ENCODE results near the gene SERTAD3. TPM values are rescaled to one million over a fixed set of nuclear protein-coding genes. Genes with fewer than 3 reads are reported as not detected.
"Not testable (repeated sequence)": the region's sequence is repeated elsewhere in the genome, so short reads cannot be mapped to it uniquely, and the experiment has no call there.

Gene SERTAD3
- total RNA-seq, 1 experiment from 2014 or later, result 14.9 TPM

GRCh38 chr19:40442328-40443130 is 1.6 kb downstream of the SERTAD3 start:
- Histone ChIP-seq H3K9me3 (ENCODE audit: low read length) (no peaks in the 10 kb centered on the region), H3K27ac (ENCODE audit: low read length) (peak overlapping the region; percentile 44; the same call in 1 of the 2 replicates), H3K9me2 (replicated peaks; ENCODE audit: insufficient read depth, low read length) (no peaks in the 10 kb centered on the region), H3K27me3 (ENCODE audit: low read length) (no peaks in the 10 kb centered on the region), H3K4me3 (ENCODE audit: low read length) (peak overlapping the region; percentile 74), H4K20me1 (ENCODE audit: insufficient read depth, low read depth, low read length) (peaks cover 10% of the 10 kb centered on the region; the same call in 1 of the 2 replicates), H3K9ac (ENCODE audit: low read length) (peak overlapping the region; percentile 74), H3K79me2 (ENCODE audit: low read length) (peaks cover 22% of the 10 kb centered on the region), H2AFZ (ENCODE audit: low read length) (no peak overlapping the region), H3K4me1 (ENCODE audit: low read length) (peaks cover 13% of the 10 kb centered on the region), H3K4me2 (ENCODE audit: low read depth, low read length, poor library complexity, severe bottlenecking) (peak overlapping the region; percentile 86), H3K36me3 (ENCODE audit: insufficient read depth, low read length) (peaks cover 11% of the 10 kb centered on the region)
- peak; percentile 71 for DNase-seq

DNA sequence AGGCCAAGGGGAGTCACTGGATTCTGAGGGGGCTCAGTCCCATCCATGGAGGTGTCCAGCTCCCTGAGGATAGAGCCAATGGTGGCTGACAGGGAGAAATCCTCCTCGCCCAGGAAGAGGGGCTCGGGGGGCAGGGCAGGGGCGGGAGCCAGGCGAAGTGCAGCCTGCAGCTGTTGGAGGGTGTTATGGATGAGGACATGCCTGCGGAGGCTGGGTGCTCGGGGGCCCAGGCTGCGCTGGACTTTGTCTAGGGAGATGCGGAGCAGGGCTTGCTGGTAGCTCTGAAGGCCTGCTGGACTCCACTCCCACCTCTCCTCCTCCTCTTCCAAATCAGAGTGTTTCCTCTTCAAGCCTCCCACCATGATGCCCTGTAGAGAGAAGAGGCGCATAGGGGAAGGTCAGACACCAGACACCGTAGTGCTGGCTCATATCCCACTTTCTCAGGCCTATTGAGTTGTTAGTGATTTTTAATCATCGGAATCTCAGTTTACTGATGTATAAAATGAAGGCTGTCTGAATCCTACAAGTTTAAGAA is 2.3 kb downstream of the SERTAD3 start:
- Histone ChIP-seq H4K20me1 (ENCODE audit: insufficient read depth, low read depth, low read length) (peaks cover 10% of the 10 kb centered on the region; the same call in 1 of the 2 replicates), H3K27me3 (ENCODE audit: low read length) (no peaks in the 10 kb centered on the region), H3K9me2 (replicated peaks; ENCODE audit: insufficient read depth, low read length) (no peaks in the 10 kb centered on the region), H3K9me3 (ENCODE audit: low read length) (no peaks in the 10 kb centered on the region), H3K79me2 (ENCODE audit: low read length) (peaks cover 22% of the 10 kb centered on the region), H3K27ac (ENCODE audit: low read length) (no peak overlapping the region), H3K9ac (ENCODE audit: low read length) (no peak overlapping the region), H3K4me2 (ENCODE audit: low read depth, low read length, poor library complexity, severe bottlenecking) (peak overlapping the region; percentile 86), H2AFZ (ENCODE audit: low read length) (no peak overlapping the region), H3K4me3 (ENCODE audit: low read length) (peak overlapping the region; percentile 74), H3K4me1 (ENCODE audit: low read length) (peaks cover 13% of the 10 kb centered on the region), H3K36me3 (ENCODE audit: insufficient read depth, low read length) (peaks cover 11% of the 10 kb centered on the region)
- DNase-seq, result no peak

- peaks cover 16% of the 10 kb centered on the region for H3K79me2 ChIP-seq (ENCODE audit: low read length)
- no peak overlapping the region for H2AFZ ChIP-seq (ENCODE audit: low read length)
- no peaks in the 10 kb centered on the region for H3K27me3 ChIP-seq (ENCODE audit: low read length)
- no peak for DNase-seq
- peaks cover 11% of the 10 kb centered on the region for H3K36me3 ChIP-seq (ENCODE audit: insufficient read depth, low read length)
- no peak overlapping the region for H3K4me2 ChIP-seq (ENCODE audit: low read depth, low read length, poor library complexity, severe bottlenecking)
- no peaks in the 10 kb centered on the region for H3K9me3 ChIP-seq (ENCODE audit: low read length)
- H3K4me3 ChIP-seq (ENCODE audit: low read length), result no peak overlapping the region
- peaks cover 10% of the 10 kb centered on the region; the same call in 1 of the 2 replicates for H4K20me1 ChIP-seq (ENCODE audit: insufficient read depth, low read depth, low read length)
- no peak overlapping the region for H3K27ac ChIP-seq (ENCODE audit: low read length)
- peaks cover 32% of the 10 kb centered on the region for H3K4me1 ChIP-seq (ENCODE audit: low read length)
- H3K9me2 ChIP-seq (replicated peaks; ENCODE audit: insufficient read depth, low read length), result no peaks in the 10 kb centered on the region
- H3K9ac ChIP-seq (ENCODE audit: low read length), result no peak overlapping the region
These were observed 5.9 kb downstream of the SERTAD3 start for GRCh38 chr19:40438284-40438683.

DNA sequence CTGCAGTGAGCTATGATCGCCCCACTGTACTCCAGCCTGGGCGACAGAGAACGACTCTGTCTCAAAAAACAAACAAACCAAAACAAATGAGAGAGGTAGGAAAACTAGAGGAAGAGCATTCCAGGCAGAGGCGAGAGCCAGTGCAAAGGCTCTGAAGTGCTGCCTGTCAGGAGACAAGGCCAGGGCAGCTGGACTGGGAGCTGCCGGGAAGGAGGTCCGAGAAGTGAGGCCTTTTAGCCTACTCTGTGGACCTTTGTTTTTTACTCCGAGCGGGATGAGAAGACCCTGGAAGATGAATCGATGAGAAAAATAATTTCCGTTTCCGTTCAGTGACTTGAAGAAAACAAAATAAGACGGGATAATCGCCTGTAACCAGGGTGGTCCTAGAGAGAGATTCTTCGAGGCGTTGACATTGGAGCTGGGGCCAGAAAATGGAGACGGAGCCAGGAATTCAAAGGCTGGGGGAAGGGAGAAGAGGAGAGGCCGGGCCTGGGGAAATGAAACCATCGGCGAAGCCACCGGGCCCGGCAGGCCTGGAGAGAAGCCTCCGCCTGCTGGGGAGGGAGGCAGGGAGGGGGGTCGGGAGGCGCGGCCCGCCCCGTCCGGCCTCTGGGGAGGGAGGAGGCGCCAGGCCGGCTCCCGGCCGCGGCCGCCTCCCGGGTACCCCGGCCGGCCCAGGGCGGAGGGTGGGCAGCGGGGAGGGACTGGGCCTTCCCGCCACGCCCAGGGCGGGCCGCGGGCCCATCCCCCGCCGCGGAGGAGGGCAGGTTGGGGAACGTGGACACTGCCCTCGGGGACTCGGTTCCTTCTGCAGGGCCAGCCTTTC is 10.5 kb downstream of the SERTAD3 start:
- no peaks in the 10 kb centered on the region for H3K9me2 ChIP-seq (replicated peaks; ENCODE audit: insufficient read depth, low read length)
- peak overlapping the region; percentile 90 for H2AFZ ChIP-seq (ENCODE audit: low read length)
- peak; percentile 82 for DNase-seq

DNA sequence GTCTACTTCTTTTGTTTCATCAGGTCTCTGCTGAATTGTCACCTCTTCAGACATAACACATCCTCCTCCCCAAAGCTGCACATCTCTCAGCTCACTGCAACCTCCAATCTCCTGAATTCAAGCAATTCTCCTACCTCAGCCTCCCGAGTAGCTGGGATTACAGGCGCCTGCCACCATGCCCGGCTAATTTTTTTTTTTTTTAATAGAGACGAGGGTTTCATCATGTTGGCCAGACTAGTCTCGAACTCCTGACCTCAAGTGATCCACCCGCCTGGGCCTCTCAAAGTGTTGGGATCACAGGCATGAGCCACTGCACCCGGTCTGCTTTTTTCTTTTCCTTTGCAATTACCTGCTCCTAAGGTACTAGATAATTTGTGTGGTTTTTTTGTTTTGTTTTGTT is 11.4 kb downstream of the SERTAD3 start:
- H2AFZ ChIP-seq (ENCODE audit: low read length); H3K9me3 ChIP-seq (ENCODE audit: low read length); H4K20me1 ChIP-seq (ENCODE audit: insufficient read depth, low read depth, low read length); H3K4me3 ChIP-seq (ENCODE audit: low read length); DNase-seq; H3K79me2 ChIP-seq (ENCODE audit: low read length); H3K27me3 ChIP-seq (ENCODE audit: low read length); H3K27ac ChIP-seq (ENCODE audit: low read length); H3K36me3 ChIP-seq (ENCODE audit: insufficient read depth, low read length); H3K9me2 ChIP-seq (replicated peaks; ENCODE audit: insufficient read depth, low read length); H3K9ac ChIP-seq (ENCODE audit: low read length): not testable (repeated sequence)
- Histone ChIP-seq H3K4me2 (ENCODE audit: low read depth, low read length, poor library complexity, severe bottlenecking) (peak overlapping the region; percentile 61), H3K4me1 (ENCODE audit: low read length) (peaks cover 25% of the 10 kb centered on the region)

More for the DNA sequence above, 10.5 kb downstream of the SERTAD3 start:
- H3K36me3 ChIP-seq (ENCODE audit: insufficient read depth, low read length), result no peaks in the 10 kb centered on the region
- H3K4me2 ChIP-seq (ENCODE audit: low read depth, low read length, poor library complexity, severe bottlenecking), result peak overlapping the region; percentile 61
- no peaks in the 10 kb centered on the region for H3K79me2 ChIP-seq (ENCODE audit: low read length)
- H3K9me3 ChIP-seq (ENCODE audit: low read length), result no peaks in the 10 kb centered on the region
- H3K9ac ChIP-seq (ENCODE audit: low read length), result peak overlapping the region; percentile 67
- H3K27me3 ChIP-seq (ENCODE audit: low read length), result no peaks in the 10 kb centered on the region
- H4K20me1 ChIP-seq (ENCODE audit: insufficient read depth, low read depth, low read length), result no peaks in the 10 kb centered on the region
- peak overlapping the region; percentile 65; the same call in 1 of the 2 replicates for H3K4me3 ChIP-seq (ENCODE audit: low read length)
- peaks cover 25% of the 10 kb centered on the region for H3K4me1 ChIP-seq (ENCODE audit: low read length)
- peak overlapping the region; percentile 52 for H3K27ac ChIP-seq (ENCODE audit: low read length)

GRCh38 chr19:40431698-40432097 is 12.4 kb downstream of the SERTAD3 start:
- H3K27me3 ChIP-seq (ENCODE audit: low read length), result no peaks in the 10 kb centered on the region
- H3K9me3 ChIP-seq (ENCODE audit: low read length), result no peaks in the 10 kb centered on the region
- no peak overlapping the region for H2AFZ ChIP-seq (ENCODE audit: low read length)
- DNase-seq, result no peak
- H3K9ac ChIP-seq (ENCODE audit: low read length), result no peak overlapping the region
- H4K20me1 ChIP-seq (ENCODE audit: insufficient read depth, low read depth, low read length), result no peaks in the 10 kb centered on the region
- H3K27ac ChIP-seq (ENCODE audit: low read length), result no peak overlapping the region
- H3K4me1 ChIP-seq (ENCODE audit: low read length), result peaks cover 25% of the 10 kb centered on the region
- H3K4me3 ChIP-seq (ENCODE audit: low read length), result no peak overlapping the region
- H3K4me2 ChIP-seq (ENCODE audit: low read depth, low read length, poor library complexity, severe bottlenecking), result no peak overlapping the region
- no peaks in the 10 kb centered on the region for H3K9me2 ChIP-seq (replicated peaks; ENCODE audit: insufficient read depth, low read length)
- H3K36me3 ChIP-seq (ENCODE audit: insufficient read depth, low read length), result no peaks in the 10 kb centered on the region
- no peaks in the 10 kb centered on the region for H3K79me2 ChIP-seq (ENCODE audit: low read length)

DNA sequence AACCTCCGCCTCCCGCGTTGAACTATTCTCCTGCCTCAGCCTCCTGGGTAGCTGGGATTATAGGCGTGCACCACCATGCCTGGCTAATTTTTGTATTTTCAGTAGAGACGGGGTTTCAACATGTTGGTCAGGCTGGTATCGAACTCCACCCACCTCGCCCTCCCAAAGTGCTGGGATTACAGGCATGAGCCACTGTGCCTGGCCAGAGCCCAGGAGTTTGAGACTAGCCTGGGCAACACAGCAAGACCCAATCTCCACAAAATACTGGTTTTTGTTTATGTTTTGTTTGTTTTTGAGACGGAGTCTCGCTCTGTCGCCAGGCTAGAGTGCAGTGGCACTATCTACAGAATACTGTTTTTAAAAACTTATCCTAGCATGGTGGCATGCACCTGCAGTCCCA is 13.9 kb downstream of the SERTAD3 start:
- H4K20me1 ChIP-seq (ENCODE audit: insufficient read depth, low read depth, low read length), result not testable (repeated sequence)

DNA sequence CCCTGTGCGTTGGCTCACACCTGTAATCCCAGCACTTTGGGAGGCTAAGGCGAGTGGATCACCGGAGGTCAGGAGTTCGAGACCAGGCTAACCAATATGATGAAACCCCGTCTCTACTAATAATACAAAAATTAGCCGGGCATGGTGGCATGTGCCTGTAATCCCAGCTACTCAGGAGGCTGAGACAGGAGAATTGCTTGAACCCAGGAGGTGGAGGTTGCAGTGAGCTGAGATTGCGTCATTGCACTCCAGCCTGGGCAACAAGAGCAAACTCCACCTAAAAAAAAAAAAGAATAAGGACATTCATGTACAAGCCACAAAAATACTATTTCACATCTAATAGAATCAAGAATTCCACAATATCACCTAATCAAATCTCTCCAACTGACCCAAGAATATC is 15.9 kb downstream of the SERTAD3 start:
- not testable (repeated sequence) for H3K4me2 ChIP-seq (ENCODE audit: low read depth, low read length, poor library complexity, severe bottlenecking); H3K4me3 ChIP-seq (ENCODE audit: low read length); H4K20me1 ChIP-seq (ENCODE audit: insufficient read depth, low read depth, low read length); H2AFZ ChIP-seq (ENCODE audit: low read length); H3K9me2 ChIP-seq (replicated peaks; ENCODE audit: insufficient read depth, low read length); H3K27me3 ChIP-seq (ENCODE audit: low read length); H3K36me3 ChIP-seq (ENCODE audit: insufficient read depth, low read length); H3K9ac ChIP-seq (ENCODE audit: low read length); H3K27ac ChIP-seq (ENCODE audit: low read length); DNase-seq; H3K9me3 ChIP-seq (ENCODE audit: low read length)
- Histone ChIP-seq H3K79me2 (ENCODE audit: low read length) (peaks cover 10% of the 10 kb centered on the region), H3K4me1 (ENCODE audit: low read length) (peaks cover 10% of the 10 kb centered on the region)

More for the DNA sequence above, 13.9 kb downstream of the SERTAD3 start:
- not testable (repeated sequence) for H3K4me2 ChIP-seq (ENCODE audit: low read depth, low read length, poor library complexity, severe bottlenecking); H3K27ac ChIP-seq (ENCODE audit: low read length); DNase-seq; H3K9ac ChIP-seq (ENCODE audit: low read length); H3K79me2 ChIP-seq (ENCODE audit: low read length); H3K9me3 ChIP-seq (ENCODE audit: low read length); H3K9me2 ChIP-seq (replicated peaks; ENCODE audit: insufficient read depth, low read length); H2AFZ ChIP-seq (ENCODE audit: low read length); H3K4me3 ChIP-seq (ENCODE audit: low read length); H3K27me3 ChIP-seq (ENCODE audit: low read length); H3K36me3 ChIP-seq (ENCODE audit: insufficient read depth, low read length)
- H3K4me1 ChIP-seq (ENCODE audit: low read length), result peaks cover 26% of the 10 kb centered on the region
